Neural cell (in vitro differentiated cells): ENCODE measurements around the gene LETM1.

ENCODE experiments used
- CTCF ChIP-seq: fragments of 450-650 bp; IDR thresholded peaks from 2 replicates; pipeline ENCODE4 v1.5.1; 2014; ENCODE audit warnings: antibody characterized with exemption, mild to moderate bottlenecking, moderate library complexity; ENCODE audit not compliant: poor library complexity, severe bottlenecking
- EZH2 ChIP-seq: fragments of 200-600, 300-800 bp; shearing (Covaris generic), sonication (generic); IDR thresholded peaks from 2 replicates; pipeline ENCODE4 v1.6.1; 2014; ENCODE audit warnings: antibody characterized with exemption, low read length, borderline replicate concordance, mild to moderate bottlenecking; ENCODE audit not compliant: insufficient read depth, poor library complexity, severe bottlenecking
- POLR2AphosphoS5 ChIP-seq: IDR thresholded peaks from 2 replicates; pipeline ENCODE4 v1.6.1; 2012
- RAD21 ChIP-seq: fragments of 450-650 bp; conservative IDR thresholded peaks from 2 replicates; pipeline ENCODE4 v1.6.1; 2014; ENCODE audit warnings: antibody characterized with exemption, mild to moderate bottlenecking, moderate library complexity

- no peak for TF ChIP-seq CTCF
- no peak for TF ChIP-seq POLR2AphosphoS5
- TF ChIP-seq EZH2: no peak
- no peak for TF ChIP-seq RAD21
Measured at GRCh38 chr4:1765409-1766072, 90.4 kb downstream of the LETM1 start.
